K562 (cell line): ENCODE data around the gene DAD1. TPM values are rescaled to one million over a fixed set of nuclear protein-coding genes. Genes with fewer than 3 reads are reported as not detected.

ENCODE experiments used
- ARID3A ChIP-seq: IDR thresholded peaks from 2 replicates; pipeline ENCODE4 v1.6.1; 2012; ENCODE audit warnings: low read depth, low read length, improper control_type of control experiment, borderline replicate concordance
- BDP1 ChIP-seq: IDR thresholded peaks from 3 replicates; pipeline ENCODE4 v1.6.1; 2011; ENCODE audit not compliant: insufficient read length, insufficient read depth
- ELF1 ChIP-seq: fragments of 200-800 bp; sonication (Bioruptor generic); IDR thresholded peaks from 2 replicates; pipeline ENCODE4 v1.6.1; 2016; ENCODE audit warnings: missing genetic modification characterization, missing compliant biosample characterization
- ETV5 ChIP-seq: sonication (generic); formaldehyde crosslinking; IDR thresholded peaks from 2 replicates; pipeline ENCODE4 v1.4.0; 2020; ENCODE audit warnings: low read depth, mild to moderate bottlenecking, missing genetic modification reagents
- FOXP4 ChIP-seq: sonication (generic); formaldehyde crosslinking; IDR thresholded peaks from 2 replicates; pipeline ENCODE4 v1.8.0; 2022; ENCODE audit warnings: mild to moderate bottlenecking, missing genetic modification reagents, borderline replicate concordance
- HBP1 ChIP-seq: fragments of 450-650 bp; formaldehyde crosslinking; IDR thresholded peaks from 2 replicates; pipeline ENCODE4 v1.4.0; 2022; ENCODE audit warnings: missing genetic modification characterization
- HDAC1 ChIP-seq, 2 experiments: fragments of 450-650 bp; IDR thresholded peaks; 2 replicates each; pipeline ENCODE4 v1.6.1; 2016 to 2017; ENCODE audit warnings: inconsistent platforms in 1 of 2, mild to moderate bottlenecking in 1 of 2, moderate library complexity in 1 of 2
- HNRNPUL1 ChIP-seq: fragments of 200-400 bp; formaldehyde crosslinking; IDR thresholded peaks from 2 replicates; pipeline ENCODE4 v1.6.1; 2017; ENCODE audit warnings: low read length
- ID3 ChIP-seq, 2 experiments: fragments of 250-450 bp in 1 of 2; fragments of 450-650 bp in 1 of 2; sonication (Bioruptor Pico) in 1 of 2; IDR thresholded peaks; 2 replicates each; pipeline versions ENCODE4 v1.6.1 to v1.8.0; 2016 to 2021; ENCODE audit warnings: mild to moderate bottlenecking in 2 of 2, moderate library complexity in 2 of 2, missing compliant biosample characterization in 1 of 2, missing genetic modification characterization in 1 of 2
- MCM3 ChIP-seq: fragments of 450-650 bp; IDR thresholded peaks from 2 replicates; pipeline ENCODE4 v1.6.1; 2016
- NFIX ChIP-seq: fragments of 250-450 bp; sonication (Bioruptor Pico); IDR thresholded peaks from 2 replicates; pipeline ENCODE4 v1.4.0; 2020; ENCODE audit warnings: low read depth, mild to moderate bottlenecking, moderate library complexity
- NR1H2 ChIP-seq: sonication (generic); formaldehyde crosslinking; IDR thresholded peaks from 2 replicates; pipeline ENCODE4 v1.4.0; 2020; ENCODE audit warnings: mild to moderate bottlenecking, missing genetic modification reagents
- POLR3A ChIP-seq: IDR thresholded peaks from 2 replicates; pipeline ENCODE4 v1.6.1; 2011; ENCODE audit warnings: borderline replicate concordance, mild to moderate bottlenecking, moderate library complexity; ENCODE audit not compliant: insufficient read length, insufficient read depth; ENCODE audit errors: extremely low read depth
- RBM22 ChIP-seq: fragments of 200-400 bp; formaldehyde crosslinking; IDR thresholded peaks from 2 replicates; pipeline ENCODE4 v1.6.1; 2018; ENCODE audit warnings: low read length, low read depth; ENCODE audit not compliant: poor library complexity, severe bottlenecking
- RBM34 ChIP-seq: fragments of 200-400 bp; formaldehyde crosslinking; IDR thresholded peaks from 2 replicates; pipeline ENCODE4 v1.6.1; 2018; ENCODE audit warnings: low read length, borderline replicate concordance; ENCODE audit not compliant: insufficient read depth
- TBP ChIP-seq: optimal IDR thresholded peaks from 2 replicates; pipeline ENCODE3; 2011; ENCODE audit warnings: low read depth, low read length, improper control_type of control experiment
- THAP7 ChIP-seq: fragments of 250-450 bp; sonication (Bioruptor Pico); IDR thresholded peaks from 2 replicates; pipeline ENCODE4 v1.5.0; 2021
- ZEB2 ChIP-seq: fragments of 450-650 bp; IDR thresholded peaks from 2 replicates; pipeline ENCODE4 v1.6.1; 2016
- ZNF212 ChIP-seq: fragments of 450-650 bp; formaldehyde crosslinking; IDR thresholded peaks from 2 replicates; pipeline ENCODE4 v1.4.0; 2020; ENCODE audit warnings: mild to moderate bottlenecking
- ZNF584 ChIP-seq: fragments of 200-800 bp; sonication (Bioruptor generic); IDR thresholded peaks from 2 replicates; pipeline ENCODE4 v1.6.1; 2016; ENCODE audit warnings: low read depth, mild to moderate bottlenecking, missing genetic modification characterization, missing compliant biosample characterization
- polyA plus RNA-seq, 8 experiments: library from polyadenylated mRNA; depleted of rRNA in 4 of 8; stranded (reverse) in 5 of 8; unstranded in 3 of 8; fragments of >200 nt; fragmentation: Nextera tagmentation in 2 of 8; fragmentation: Illumina TruSeq in 1 of 8; extraction: Ambion mirVana in 2 of 8; extraction: Trizol in 1 of 8; gene quantifications; 2 replicates each; pipeline versions ENCODE4 v1.2.1 to v1.2.3, GENCODE V29; 2011 to 2014; ENCODE audit warnings: inconsistent platforms in 1 of 8, missing spikeins in 1 of 8
- total RNA-seq, 7 experiments: library from RNA; depleted of rRNA in 6 of 7; stranded (reverse); fragments of >200 nt in 6 of 7; fragmentation: Illumina TruSeq in 2 of 7; extraction: Trizol in 2 of 7; gene quantifications; 2 replicates each; pipeline versions ENCODE4 v1.2.1 to v1.2.3, GENCODE V29; 2011 to 2021; ENCODE audit warnings: low replicate concordance in 1 of 7

Gene DAD1
- total and polyA plus RNA-seq, 9 of the 15 experiments (the other 6 are each of a cell fraction or from before 2014, with no cell fraction given): 104 to 617 (median 222) TPM

- TF ChIP-seq ELF1 (tag): no peak
- TF ChIP-seq RBM22: no peak
- no peak for TF ChIP-seq ARID3A
- no peak for TF ChIP-seq ID3 (CRISPR knock-in tag; IDR thresholded peaks at IDR 0.05)
- TF ChIP-seq ID3 (tag; IDR thresholded peaks at IDR 0.05): no peak
- no peak for TF ChIP-seq FOXP4 (CRISPR knock-in tag)
- TF ChIP-seq POLR3A: no peak
- TF ChIP-seq ZNF584 (CRISPR knock-in tag): no peak
- TF ChIP-seq ZEB2: no peak
- TF ChIP-seq RBM34: no peak
- peak; percentile 9 for TF ChIP-seq TBP
- TF ChIP-seq ETV5 (CRISPR knock-in tag): no peak
- no peak for TF ChIP-seq HDAC1 (IDR thresholded peaks at IDR 0.05)
- TF ChIP-seq THAP7: no peak
- no peak for TF ChIP-seq NFIX (CRISPR knock-in tag)
- TF ChIP-seq BDP1: no peak
- no peak for TF ChIP-seq MCM3
- no peak for TF ChIP-seq ZNF212 (CRISPR knock-in tag)
- no peak for TF ChIP-seq HNRNPUL1
- no peak for TF ChIP-seq HBP1 (CRISPR knock-in tag)
- TF ChIP-seq NR1H2 (CRISPR knock-in tag): no peak
Measured at GRCh38 chr14:22556990-22557623, 31.9 kb downstream of the DAD1 start (continued).
